K562 (cell line): ENCODE measurements around the gene OR9K2. TPM values are rescaled to one million over a fixed set of nuclear protein-coding genes. Genes with fewer than 3 reads are reported as not detected.
A peak's percentile ranks its signal among the peaks of the same experiment; 100 is the strongest.

ENCODE experiments used
- ATAC-seq: fragments of 200-7000 bp; cut with Tn5 transposase; 3 replicates; pipeline ENCODE4 v1.9.1; 2020; ENCODE audit warnings: moderate library complexity
- BruUV-seq: library from RNA; stranded (reverse); fragments of 400-500 nt; replicated peaks from 2 replicates; lab custom pipeline; 2021; lab: Mats Ljungman, UMichigan
- CTCF ChIA-PET: fragments of 300-600 bp; formaldehyde crosslinking; extraction: SDS; loops from one replicate; lab custom pipeline; 2021; ENCODE audit warnings: low intra/inter-chr PET ratio; lab: Yijun Ruan, JAX
- POLR2A ChIA-PET: fragments of 300-600, 350-650 bp; sonication (Branson Sonifier 250); formaldehyde crosslinking; extraction: SDS; loops from one replicate; lab custom pipeline; 2021; ENCODE audit warnings: antibody characterized with exemption, inconsistent platforms; lab: Yijun Ruan, JAX
- DNase-seq, 4 experiments: peaks; one replicate each; pipeline versions ENCODE4 v3.0.0 to v3.0.0-alpha.2; 2011 to 2018; ENCODE audit warnings: low spot score in 3 of 4, mixed read lengths in 3 of 4; ENCODE audit errors: extremely low read depth in 1 of 4
- FAIRE-seq: peaks from 2 replicates; lab custom pipeline; 2011; peaks lifted over from hg19 to GRCh38; lab: Jason Lieb, UNC
- H2AFZ ChIP-seq: 2 replicates; pipeline ENCODE4 v1.6.0; 2011; ENCODE audit warnings: low read depth, low read length, control low read depth, inconsistent platforms
- H3K27ac ChIP-seq: fragments of 200-600 bp; 3 replicates; pipeline ENCODE4 v1.8.0; 2011; ENCODE audit warnings: low read depth, mild to moderate bottlenecking, control low read depth, inconsistent platforms, low read length, moderate library complexity, mixed read lengths; ENCODE audit errors: extremely low read depth
- H3K27me3 ChIP-seq, 2 experiments: fragments of 300-600 bp in 1 of 2; 2 replicates in 1 of 2; 3 replicates in 1 of 2; pipeline versions ENCODE4 v1.6.0 to v1.8.0; 2011; ENCODE audit warnings: inconsistent platforms in 2 of 2, low read length in 2 of 2, mild to moderate bottlenecking in 1 of 2, mixed read lengths in 1 of 2, moderate library complexity in 1 of 2; ENCODE audit not compliant: control insufficient read depth in 2 of 2, insufficient read depth in 2 of 2
- H3K36me3 ChIP-seq: fragments of 300-600 bp; 3 replicates; pipeline ENCODE4 v1.8.0; 2011; ENCODE audit warnings: mild to moderate bottlenecking, low read length, inconsistent platforms; ENCODE audit not compliant: control insufficient read depth, insufficient read depth
- H3K4me1 ChIP-seq, 2 experiments: fragments of 200-600 bp in 1 of 2; replicated peaks in 1 of 2; 2 replicates in 1 of 2; 3 replicates in 1 of 2; pipeline versions ENCODE4 v1.5.1 to v1.8.0; 2011; ENCODE audit warnings: inconsistent platforms in 2 of 2, low read length in 2 of 2, mild to moderate bottlenecking in 1 of 2, mixed read lengths in 1 of 2, moderate library complexity in 1 of 2; ENCODE audit not compliant: control insufficient read depth in 2 of 2, insufficient read depth in 2 of 2
- H3K4me2 ChIP-seq: 2 replicates; pipeline ENCODE4 v1.6.1; 2011; ENCODE audit warnings: low read length, control low read depth, inconsistent platforms, mixed read lengths; ENCODE audit not compliant: insufficient read depth
- H3K4me3 ChIP-seq: fragments of 200-600 bp; sonication (generic), shearing (Covaris generic); 2 replicates; pipeline ENCODE4 v1.5.1; 2016; ENCODE audit warnings: control low read depth, inconsistent platforms
- H3K79me2 ChIP-seq: fragments of 200-600 bp; 3 replicates; pipeline ENCODE4 v1.8.0; 2011; ENCODE audit warnings: low read length, inconsistent platforms; ENCODE audit not compliant: control insufficient read depth, insufficient read depth
- H3K9ac ChIP-seq, 2 experiments: 2 replicates each; pipeline versions ENCODE4 v1.6.0 to v1.6.1; 2011; ENCODE audit warnings: low read depth in 2 of 2, low read length in 2 of 2, control low read depth in 1 of 2, inconsistent platforms in 1 of 2, mild to moderate bottlenecking in 1 of 2, mixed read lengths in 1 of 2; ENCODE audit not compliant: insufficient read depth in 1 of 2
- H3K9me1 ChIP-seq: one replicate; pipeline ENCODE4 v1.6.0; 2011; ENCODE audit warnings: inconsistent platforms, mild to moderate bottlenecking, low read length, moderate library complexity; ENCODE audit not compliant: control insufficient read depth, insufficient read depth
- H3K9me3 ChIP-seq: replicated peaks from 2 replicates; pipeline ENCODE4 v1.5.1; 2011; ENCODE audit warnings: low read depth, low read length, inconsistent platforms; ENCODE audit not compliant: control insufficient read depth, insufficient read depth
- H4K20me1 ChIP-seq: replicated peaks from 2 replicates; pipeline ENCODE4 v1.6.1; 2011; ENCODE audit warnings: low read length, inconsistent platforms, mixed read lengths; ENCODE audit not compliant: control insufficient read depth, insufficient read depth
- ATF3 ChIP-seq, 2 experiments: fragments of 450-650 bp in 1 of 2; sonication (generic) in 1 of 2; formaldehyde crosslinking in 1 of 2; IDR thresholded peaks in 1 of 2; conservative IDR thresholded peaks in 1 of 2; 2 replicates each; pipeline versions ENCODE4 v1.6.1 to v1.8.1; 2016 to 2023; ENCODE audit warnings: mild to moderate bottlenecking in 2 of 2, moderate library complexity in 2 of 2, inconsistent platforms in 1 of 2, missing genetic modification reagents in 1 of 2
- BCL6 ChIP-seq: fragments of 250-450 bp; sonication (Bioruptor Pico); IDR thresholded peaks from 2 replicates; pipeline ENCODE4 v1.4.0; 2020
- C11orf30 ChIP-seq: fragments of 450-650 bp; IDR thresholded peaks from 2 replicates; pipeline ENCODE4 v1.6.1; 2016; ENCODE audit warnings: low read depth, mild to moderate bottlenecking
- CEBPB ChIP-seq: fragments of 450-650 bp; IDR thresholded peaks from 2 replicates; pipeline ENCODE4 v1.6.1; 2016; ENCODE audit warnings: missing genetic modification characterization, missing compliant biosample characterization
- CTCF ChIP-seq, 3 experiments: IDR thresholded peaks in 2 of 3; conservative IDR thresholded peaks in 1 of 3; 2 replicates each; pipeline ENCODE4 v1.5.1; 2011 to 2012; ENCODE audit warnings: low read length in 3 of 3, mild to moderate bottlenecking in 3 of 3, control low read depth in 2 of 3, improper control_type of control experiment in 1 of 3, inconsistent platforms in 1 of 3, low read depth in 1 of 3, mixed read lengths in 1 of 3, moderate library complexity in 1 of 3; ENCODE audit not compliant: insufficient read depth in 2 of 3
- EP400 ChIP-seq: fragments of 450-650 bp; IDR thresholded peaks from 2 replicates; pipeline ENCODE4 v1.6.1; 2017; ENCODE audit warnings: antibody characterized with exemption, mild to moderate bottlenecking, moderate library complexity
- NFXL1 ChIP-seq: fragments of 450-650 bp; formaldehyde crosslinking; IDR thresholded peaks from 2 replicates; pipeline ENCODE4 v1.4.0; 2021; ENCODE audit warnings: mild to moderate bottlenecking
- RAD21 ChIP-seq, 2 experiments: fragments of 250-450 bp in 1 of 2; fragments of 450-650 bp in 1 of 2; sonication (Bioruptor Pico) in 1 of 2; formaldehyde crosslinking in 1 of 2; IDR thresholded peaks in 1 of 2; conservative IDR thresholded peaks in 1 of 2; 2 replicates each; pipeline versions ENCODE4 v1.4.0 to v1.8.0; 2020 to 2022; ENCODE audit warnings: mild to moderate bottlenecking in 2 of 2, moderate library complexity in 1 of 2
- SRSF9 ChIP-seq: fragments of 200-400 bp; formaldehyde crosslinking; IDR thresholded peaks from 2 replicates; pipeline ENCODE4 v1.6.1; 2017; ENCODE audit warnings: low read depth, low read length, borderline replicate concordance
- TFAM ChIP-seq: fragments of 250-450 bp; sonication (Bioruptor Pico); conservative IDR thresholded peaks from 2 replicates; pipeline ENCODE4 v1.5.0; 2021; ENCODE audit warnings: mild to moderate bottlenecking, moderate library complexity
- ZBTB33 ChIP-seq: sonication (generic); formaldehyde crosslinking; IDR thresholded peaks from 2 replicates; pipeline ENCODE4 v1.8.1; 2023; ENCODE audit warnings: mild to moderate bottlenecking, missing genetic modification reagents
- WGBS: fragments of 100-300 bp; shearing (Covaris generic); methylation state at CpG from one replicate; pipeline ENCODE4 v1.1.6; 2016; ENCODE audit warnings: low coverage, mixed read lengths; ENCODE audit not compliant: insufficient coverage; ENCODE audit errors: missing lambda C conversion rate; 5-methylcytosine and 5-hydroxymethylcytosine counted together
- in situ Hi-C: fragments of 300-500 bp; cut with MboI; formaldehyde crosslinking; loops from 4 replicates; pipeline ENCODE4 v1.15.0; 2018; ENCODE audit warnings: inconsistent platforms, mixed read lengths
- intact Hi-C: fragments of 100-400 bp; cut with micrococcal nuclease; formaldehyde crosslinking; loops from 2 replicates; pipeline ENCODE4 v1.14.2; 2022
- polyA plus RNA-seq, 8 experiments: library from polyadenylated mRNA; depleted of rRNA in 4 of 8; stranded (reverse) in 5 of 8; unstranded in 3 of 8; fragments of >200 nt; fragmentation: Nextera tagmentation in 2 of 8; fragmentation: Illumina TruSeq in 1 of 8; extraction: Ambion mirVana in 2 of 8; extraction: Trizol in 1 of 8; gene quantifications; 2 replicates each; pipeline versions ENCODE4 v1.2.1 to v1.2.3, GENCODE V29; 2011 to 2014; ENCODE audit warnings: inconsistent platforms in 1 of 8, missing spikeins in 1 of 8
- total RNA-seq, 7 experiments: library from RNA; depleted of rRNA in 6 of 7; stranded (reverse); fragments of >200 nt in 6 of 7; fragmentation: Illumina TruSeq in 2 of 7; extraction: Trizol in 2 of 7; gene quantifications; 2 replicates each; pipeline versions ENCODE4 v1.2.1 to v1.2.3, GENCODE V29; 2011 to 2021; ENCODE audit warnings: low replicate concordance in 1 of 7

Gene OR9K2
- total and polyA plus RNA-seq, 9 of the 15 experiments (the other 6 are each of a cell fraction or from before 2014, with no cell fraction given), result not detected

DNA sequence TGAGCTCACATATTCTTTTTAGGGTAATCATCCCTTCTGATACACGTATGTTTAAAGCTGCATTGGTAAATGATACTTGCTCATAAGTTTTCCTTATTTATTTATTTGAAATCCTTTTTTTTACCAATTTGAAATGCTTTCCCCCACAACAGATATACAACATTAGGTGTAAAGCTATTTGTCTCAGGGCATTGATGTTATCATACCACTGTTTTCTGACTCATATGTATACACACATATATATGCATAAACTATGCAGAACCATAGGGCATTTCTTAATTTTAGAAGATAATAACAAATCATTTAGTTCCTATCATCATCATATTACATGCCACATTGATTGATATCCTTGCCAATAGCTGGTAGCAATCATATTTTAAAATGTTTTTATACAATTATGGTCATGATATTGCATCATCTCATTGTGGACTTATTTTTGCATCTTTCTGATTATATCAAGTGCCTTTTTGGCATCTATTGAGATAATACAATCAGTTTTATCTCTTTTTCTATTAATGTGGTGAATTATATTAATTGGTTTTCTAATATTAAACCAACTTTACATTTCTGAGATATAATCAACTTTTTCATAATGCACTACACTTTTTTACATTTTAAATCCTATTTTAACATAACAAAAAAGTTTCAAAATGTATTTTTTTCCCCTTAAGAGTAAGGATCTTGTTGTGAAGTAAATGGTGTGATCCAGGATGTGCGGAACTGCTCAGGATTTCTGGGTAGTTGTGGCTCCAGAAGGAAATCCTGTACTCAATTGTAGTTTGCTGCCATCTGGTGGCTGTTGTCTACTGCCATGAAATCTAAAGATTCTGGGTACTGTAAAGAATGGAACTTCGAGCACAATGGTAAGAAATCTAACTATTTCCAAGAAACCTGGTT lies 16.7 kb downstream of the OR9K2 start:
- WGBS, result 3% methylated on average over 3 of the region's 3 CpGs
- peak; percentile 87 for ATAC-seq
- TF ChIP-seq RAD21 (CRISPR knock-in tag; conservative IDR thresholded peaks at IDR 0.05 in 1 of 2, IDR thresholded peaks at IDR 0.05 in 1 of 2) (peak; percentile 73 to 78), NFXL1 (no peak), SRSF9 (no peak), ZBTB33 (CRISPR knock-in tag) (no peak), EP400 (no peak), CTCF (IDR thresholded peaks at IDR 0.05 in 2 of 3, conservative IDR thresholded peaks at IDR 0.05 in 1 of 3; ENCODE audit: insufficient read depth in 2 of 3, low read depth in 1 of 3, low read length in 3 of 3) (peak; percentile 68 to 81 (median 74)), TFAM (no peak), CEBPB (tag) (peak; percentile 28; the same call in 1 of the 2 replicates), BCL6 (CRISPR knock-in tag) (no peak), C11orf30 (no peak), ATF3 (IDR thresholded peaks at IDR 0.05) (peak; percentile 65), ATF3 (CRISPR knock-in tag; conservative IDR thresholded peaks at IDR 0.05) (no peak)

More for the DNA sequence above, 16.7 kb downstream of the OR9K2 start:
- no TSS peak for BruUV-seq
- no peaks in the 10 kb centered on the region for H4K20me1 ChIP-seq
- FAIRE-seq (peak; percentile 89), DNase-seq (peak; percentile 39 to 72 (median 56))
- H3K4me3 ChIP-seq, result no peak overlapping the region
- H3K9ac ChIP-seq, result no peak overlapping the region
- intact Hi-C loops, result loop anchor here (1.0 to 10.0 kb wide), 4 partner anchors 70 to 438 kb away; no protein-coding TSS in a partner anchor
- H2AFZ ChIP-seq, result no peak overlapping the region
- H3K27ac ChIP-seq, result no peak overlapping the region
- no peaks in the 10 kb centered on the region for H3K4me1 ChIP-seq
- in situ Hi-C loops, result loop anchor here (10.0 kb wide), 1 partner anchor 148 kb away; no protein-coding TSS in a partner anchor
- H3K9me3 ChIP-seq, result no peaks in the 10 kb centered on the region
- no peaks in the 10 kb centered on the region; a peak in 1 of 5 replicates for H3K27me3 ChIP-seq
- no peak overlapping the region for H3K4me2 ChIP-seq
- POLR2A ChIA-PET, result no interaction called here
- CTCF ChIA-PET, result interaction anchor here (1.2 to 2.3 kb wide), 3 partner anchors 75 to 393 kb away, joined by 3 to 13 read pairs (median 4); no protein-coding TSS in a partner anchor
- no peaks in the 10 kb centered on the region for H3K9me1 ChIP-seq
- H3K36me3 ChIP-seq, result no peaks in the 10 kb centered on the region
- no peaks in the 10 kb centered on the region for H3K79me2 ChIP-seq
